ENCODE measurements around the gene GNAI2. TPM values are rescaled to one million over a fixed set of nuclear protein-coding genes. Genes with fewer than 3 reads are reported as not detected.

GNAI2 gene
- polyA plus RNA-seq, 1 donor (not counting 4 experiments of a cell fraction or from before 2014, with no cell fraction given) = 268 TPM

- no peak for TF ChIP-seq EZH2 (IDR thresholded peaks at IDR 0.05; ENCODE audit: low read length)
- TF ChIP-seq, protein P1, sequence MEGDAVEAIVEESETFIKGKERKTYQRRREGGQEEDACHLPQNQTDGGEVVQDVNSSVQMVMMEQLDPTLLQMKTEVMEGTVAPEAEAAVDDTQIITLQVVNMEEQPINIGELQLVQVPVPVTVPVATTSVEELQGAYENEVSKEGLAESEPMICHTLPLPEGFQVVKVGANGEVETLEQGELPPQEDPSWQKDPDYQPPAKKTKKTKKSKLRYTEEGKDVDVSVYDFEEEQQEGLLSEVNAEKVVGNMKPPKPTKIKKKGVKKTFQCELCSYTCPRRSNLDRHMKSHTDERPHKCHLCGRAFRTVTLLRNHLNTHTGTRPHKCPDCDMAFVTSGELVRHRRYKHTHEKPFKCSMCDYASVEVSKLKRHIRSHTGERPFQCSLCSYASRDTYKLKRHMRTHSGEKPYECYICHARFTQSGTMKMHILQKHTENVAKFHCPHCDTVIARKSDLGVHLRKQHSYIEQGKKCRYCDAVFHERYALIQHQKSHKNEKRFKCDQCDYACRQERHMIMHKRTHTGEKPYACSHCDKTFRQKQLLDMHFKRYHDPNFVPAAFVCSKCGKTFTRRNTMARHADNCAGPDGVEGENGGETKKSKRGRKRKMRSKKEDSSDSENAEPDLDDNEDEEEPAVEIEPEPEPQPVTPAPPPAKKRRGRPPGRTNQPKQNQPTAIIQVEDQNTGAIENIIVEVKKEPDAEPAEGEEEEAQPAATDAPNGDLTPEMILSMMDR (optimal IDR thresholded peaks at IDR 0.05 in 1 of 3, IDR thresholded peaks at IDR 0.05 in 1 of 3, conservative IDR thresholded peaks at IDR 0.05 in 1 of 3; ENCODE audit: extremely low read depth in 1 of 3, insufficient read depth in 2 of 3, low read length in 3 of 3) = peak in 2 of 3 experiments; percentile 70 to 88
- H3K9me1 ChIP-seq (ENCODE audit: control insufficient read depth, extremely low read depth, insufficient read depth, low read length) = no peaks in the 10 kb centered on the region
- no peaks in the 10 kb centered on the region for H3K9me3 ChIP-seq (ENCODE audit: control insufficient read depth, low read depth, low read length)
- H3K4me1 ChIP-seq (ENCODE audit: control insufficient read depth, extremely low read depth, insufficient read depth, low read length) = no peaks in the 10 kb centered on the region
- peaks cover 17% of the 10 kb centered on the region for H3K27me3 ChIP-seq (ENCODE audit: control insufficient read depth, extremely low read depth, insufficient read depth, low read length)
- H3K27ac ChIP-seq (ENCODE audit: control insufficient read depth, insufficient read depth, low read length) = no peak overlapping the region
- no peak overlapping the region for H3K9ac ChIP-seq (ENCODE audit: control insufficient read depth, extremely low read depth, insufficient read depth, low read length)
- peaks cover 11% of the 10 kb centered on the region for H4K20me1 ChIP-seq (ENCODE audit: control insufficient read depth, extremely low read depth, insufficient read depth, low read length)
- no peak overlapping the region for H3K4me2 ChIP-seq (ENCODE audit: control insufficient read depth, extremely low read depth, insufficient read depth, low read depth, low read length)
- peaks cover 30% of the 10 kb centered on the region in 2 experiments for H3K36me3 ChIP-seq (ENCODE audit: control insufficient read depth in 2 of 2, extremely low read depth in 1 of 2, insufficient read depth in 2 of 2, low read length in 2 of 2)
- H3K79me2 ChIP-seq (ENCODE audit: control insufficient read depth, insufficient read depth, low read length) = no peaks in the 10 kb centered on the region
- dilution Hi-C loops (cut with MboI; ENCODE audit: extremely low pct_ligation_motif_present, low sequenced_read_pairs) = no loop called here
- DNase-seq (ENCODE audit: low read depth, low spot score) (no peak), FAIRE-seq (peak; percentile 73)
- no peak overlapping the region for H2AFZ ChIP-seq (ENCODE audit: control insufficient read depth, low read length)
- no peak overlapping the region for H3K4me3 ChIP-seq (ENCODE audit: control insufficient read depth in 2 of 3, extremely low read depth in 1 of 3, insufficient read depth in 2 of 3, low read depth in 1 of 3, low read length in 3 of 3)
These were observed 46.7 kb upstream of the GNAI2 start for GRCh38 chr3:50189274-50189673.

GRCh38 chr3:50189989-50190388 is 46.0 kb upstream of the GNAI2 start:
- Histone ChIP-seq H3K36me3 (ENCODE audit: control insufficient read depth in 2 of 2, extremely low read depth in 1 of 2, insufficient read depth in 2 of 2, low read length in 2 of 2) (peaks cover 23 to 24% of the 10 kb centered on the region in 2 experiments), H3K79me2 (ENCODE audit: control insufficient read depth, insufficient read depth, low read length) (no peaks in the 10 kb centered on the region), H3K9me1 (ENCODE audit: control insufficient read depth, extremely low read depth, insufficient read depth, low read length) (no peaks in the 10 kb centered on the region), H3K27me3 (ENCODE audit: control insufficient read depth, extremely low read depth, insufficient read depth, low read length) (peaks cover 22% of the 10 kb centered on the region), H3K9me3 (ENCODE audit: control insufficient read depth, low read depth, low read length) (no peaks in the 10 kb centered on the region), H3K9ac (ENCODE audit: control insufficient read depth, extremely low read depth, insufficient read depth, low read length) (no peak overlapping the region), H3K27ac (ENCODE audit: control insufficient read depth, insufficient read depth, low read length) (no peak overlapping the region), H4K20me1 (ENCODE audit: control insufficient read depth, extremely low read depth, insufficient read depth, low read length) (peaks cover 11% of the 10 kb centered on the region), H3K4me2 (ENCODE audit: control insufficient read depth, extremely low read depth, insufficient read depth, low read depth, low read length) (no peak overlapping the region), H3K4me3 (ENCODE audit: control insufficient read depth in 2 of 3, extremely low read depth in 1 of 3, insufficient read depth in 2 of 3, low read depth in 1 of 3, low read length in 3 of 3) (no peak overlapping the region), H2AFZ (ENCODE audit: control insufficient read depth, low read length) (no peak overlapping the region), H3K4me1 (ENCODE audit: control insufficient read depth, extremely low read depth, insufficient read depth, low read length) (no peaks in the 10 kb centered on the region)
- dilution Hi-C loops (cut with MboI; ENCODE audit: extremely low pct_ligation_motif_present, low sequenced_read_pairs) = no loop called here
- FAIRE-seq = peak; percentile 56
- TF ChIP-seq, protein P1 (optimal IDR thresholded peaks at IDR 0.05 in 1 of 3, IDR thresholded peaks at IDR 0.05 in 1 of 3, conservative IDR thresholded peaks at IDR 0.05 in 1 of 3; ENCODE audit: extremely low read depth in 1 of 3, insufficient read depth in 2 of 3, low read length in 3 of 3) = no peak
- no peak for TF ChIP-seq EZH2 (IDR thresholded peaks at IDR 0.05; ENCODE audit: low read length)
- DNase-seq (ENCODE audit: low read depth, low spot score) = no peak
